Hepatocyte (in vitro differentiated cells): Measurements from ENCODE around the gene FOXE1. TPM values are rescaled to one million over a fixed set of nuclear protein-coding genes. Genes with fewer than 3 reads are reported as not detected.

Experiments used
- DNase-seq: peaks from one replicate; pipeline ENCODE4 v3.0.0-alpha.2; 2016; ENCODE audit warnings: low spot score
- H2AFZ ChIP-seq: fragments of 200-600 bp; sonication (generic); 2 replicates; pipeline ENCODE4 v1.6.0; 2016; ENCODE audit warnings: antibody characterized with exemption, mild to moderate bottlenecking
- H3K27ac ChIP-seq: fragments of 200-600 bp; sonication (generic); 2 replicates; pipeline ENCODE4 v1.5.1; 2016; ENCODE audit warnings: mild to moderate bottlenecking
- H3K27me3 ChIP-seq: fragments of 200-600 bp; sonication (generic); 2 replicates; pipeline ENCODE4 v1.6.1; 2016
- H3K36me3 ChIP-seq: fragments of 200-600 bp; sonication (generic); replicated peaks from 2 replicates; pipeline ENCODE4 v1.5.1; 2016; ENCODE audit warnings: low read depth; ENCODE audit not compliant: insufficient read depth
- H3K4me1 ChIP-seq: fragments of 200-600 bp; sonication (generic); 2 replicates; pipeline ENCODE4 v1.5.1; 2016; ENCODE audit warnings: mild to moderate bottlenecking, moderate library complexity; ENCODE audit not compliant: insufficient read depth
- H3K4me2 ChIP-seq: fragments of 200-600 bp; sonication (generic); 2 replicates; pipeline ENCODE4 v1.6.0; 2016
- H3K4me3 ChIP-seq: fragments of 200-600 bp; sonication (generic); 2 replicates; pipeline ENCODE4 v1.5.1; 2016; ENCODE audit warnings: mild to moderate bottlenecking
- H3K79me2 ChIP-seq: fragments of 200-600 bp; sonication (generic); 2 replicates; pipeline ENCODE4 v1.6.0; 2017; ENCODE audit warnings: mild to moderate bottlenecking
- H3K9me2 ChIP-seq: fragments of 200-600 bp; sonication (generic); replicated peaks from 2 replicates; pipeline ENCODE4 v1.6.0; 2017; ENCODE audit warnings: mild to moderate bottlenecking; ENCODE audit not compliant: insufficient read depth
- H3K9me3 ChIP-seq: fragments of 200-600 bp; sonication (generic); 2 replicates; pipeline ENCODE4 v1.5.1; 2016; ENCODE audit warnings: low read depth, mild to moderate bottlenecking
- H4K20me1 ChIP-seq: fragments of 200-600 bp; sonication (generic); 2 replicates; pipeline ENCODE4 v1.6.0; 2016; ENCODE audit warnings: mild to moderate bottlenecking; ENCODE audit not compliant: insufficient read depth, poor library complexity, severe bottlenecking
- EZH2 ChIP-seq: fragments of 200-600 bp; sonication (generic); IDR thresholded peaks from 2 replicates; pipeline ENCODE4 v1.6.1; 2016; ENCODE audit warnings: antibody characterized with exemption, mild to moderate bottlenecking, borderline replicate concordance
- EZH2phosphoT487 ChIP-seq: fragments of 200-600 bp; sonication (generic); IDR thresholded peaks from one replicate; pipeline ENCODE4 v1.6.1; 2018; ENCODE audit warnings: antibody characterized with exemption, mild to moderate bottlenecking, low read depth, moderate library complexity; ENCODE audit not compliant: unreplicated experiment, severe bottlenecking
- WGBS: methylation state at CpG from one replicate; pipeline ENCODE4 v1.1.6; 2016; ENCODE audit warnings: low lambda C conversion rate; ENCODE audit errors: missing lambda C conversion rate; 5-methylcytosine and 5-hydroxymethylcytosine counted together
- polyA plus RNA-seq: library from polyadenylated mRNA; unstranded; fragments of >200 nt; fragmentation: Nextera tagmentation; extraction: Ambion mirVana; gene quantifications from 2 replicates; pipeline ENCODE4 v1.2.1, GENCODE V29; 2016
- total RNA-seq: library from RNA; depleted of rRNA; stranded (reverse); fragments of >200 nt; gene quantifications from 2 replicates; pipeline ENCODE4 v1.2.3, GENCODE V29; 2014
- TF ChIP-seq, protein P1 (sequence below): fragments of 200-600 bp; sonication (generic); IDR thresholded peaks from 2 replicates; pipeline ENCODE4 v1.5.1; 2016; ENCODE audit warnings: antibody characterized with exemption, mild to moderate bottlenecking; ENCODE audit not compliant: poor library complexity

The FOXE1 gene
- total and polyA plus RNA-seq, 2 experiments from 2014 or later: 0.67 to 0.99 TPM

- H3K4me3 ChIP-seq: no peak overlapping the region
- no peaks in the 10 kb centered on the region for H4K20me1 ChIP-seq
- H3K9me3 ChIP-seq: no peaks in the 10 kb centered on the region
- H3K79me2 ChIP-seq: no peaks in the 10 kb centered on the region
- no peak overlapping the region for H2AFZ ChIP-seq
- no peak overlapping the region for H3K4me2 ChIP-seq
- TF ChIP-seq EZH2: no peak
- TF ChIP-seq, protein P1, sequence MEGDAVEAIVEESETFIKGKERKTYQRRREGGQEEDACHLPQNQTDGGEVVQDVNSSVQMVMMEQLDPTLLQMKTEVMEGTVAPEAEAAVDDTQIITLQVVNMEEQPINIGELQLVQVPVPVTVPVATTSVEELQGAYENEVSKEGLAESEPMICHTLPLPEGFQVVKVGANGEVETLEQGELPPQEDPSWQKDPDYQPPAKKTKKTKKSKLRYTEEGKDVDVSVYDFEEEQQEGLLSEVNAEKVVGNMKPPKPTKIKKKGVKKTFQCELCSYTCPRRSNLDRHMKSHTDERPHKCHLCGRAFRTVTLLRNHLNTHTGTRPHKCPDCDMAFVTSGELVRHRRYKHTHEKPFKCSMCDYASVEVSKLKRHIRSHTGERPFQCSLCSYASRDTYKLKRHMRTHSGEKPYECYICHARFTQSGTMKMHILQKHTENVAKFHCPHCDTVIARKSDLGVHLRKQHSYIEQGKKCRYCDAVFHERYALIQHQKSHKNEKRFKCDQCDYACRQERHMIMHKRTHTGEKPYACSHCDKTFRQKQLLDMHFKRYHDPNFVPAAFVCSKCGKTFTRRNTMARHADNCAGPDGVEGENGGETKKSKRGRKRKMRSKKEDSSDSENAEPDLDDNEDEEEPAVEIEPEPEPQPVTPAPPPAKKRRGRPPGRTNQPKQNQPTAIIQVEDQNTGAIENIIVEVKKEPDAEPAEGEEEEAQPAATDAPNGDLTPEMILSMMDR: no peak
- no peak for TF ChIP-seq EZH2phosphoT487
- H3K9me2 ChIP-seq: no peaks in the 10 kb centered on the region
- 86% methylated on average over 5 of the region's 5 CpGs for WGBS
- no peak overlapping the region for H3K27ac ChIP-seq
- no peaks in the 10 kb centered on the region for H3K27me3 ChIP-seq
- no peaks in the 10 kb centered on the region for H3K4me1 ChIP-seq
- no peaks in the 10 kb centered on the region for H3K36me3 ChIP-seq
- no peak for DNase-seq
Observed at GRCh38 chr9:97891736-97892135, 38.7 kb downstream of the FOXE1 start.

GRCh38 chr9:97892421-97892820 lies 39.4 kb downstream of the FOXE1 start:
- no peak for DNase-seq
- Histone ChIP-seq H3K9me2 (no peaks in the 10 kb centered on the region), H3K4me2 (no peak overlapping the region), H3K79me2 (no peaks in the 10 kb centered on the region), H2AFZ (no peak overlapping the region), H3K9me3 (no peaks in the 10 kb centered on the region), H3K27ac (no peak overlapping the region), H3K4me1 (no peaks in the 10 kb centered on the region), H4K20me1 (no peaks in the 10 kb centered on the region), H3K36me3 (no peaks in the 10 kb centered on the region), H3K27me3 (no peaks in the 10 kb centered on the region), H3K4me3 (no peak overlapping the region)
- WGBS: 89% methylated on average over 2 of the region's 2 CpGs
- TF ChIP-seq EZH2phosphoT487: no peak

GRCh38 chr9:97895211-97895610 lies 42.2 kb downstream of the FOXE1 start:
- no peak overlapping the region for H3K4me2 ChIP-seq
- no peaks in the 10 kb centered on the region for H3K4me1 ChIP-seq
- no peaks in the 10 kb centered on the region for H3K9me2 ChIP-seq
- TF ChIP-seq, protein P1: no peak
- TF ChIP-seq EZH2phosphoT487 (no peak), EZH2 (no peak)
- no peaks in the 10 kb centered on the region for H3K36me3 ChIP-seq
- no peaks in the 10 kb centered on the region for H3K79me2 ChIP-seq
- no peak overlapping the region for H3K27ac ChIP-seq
- H3K9me3 ChIP-seq: no peaks in the 10 kb centered on the region
- H4K20me1 ChIP-seq: no peaks in the 10 kb centered on the region
- H2AFZ ChIP-seq: no peak overlapping the region
- H3K4me3 ChIP-seq: no peak overlapping the region
- no peaks in the 10 kb centered on the region for H3K27me3 ChIP-seq
- DNase-seq: no peak
- 90% methylated on average over 1 of the region's 1 CpG for WGBS

DNA sequence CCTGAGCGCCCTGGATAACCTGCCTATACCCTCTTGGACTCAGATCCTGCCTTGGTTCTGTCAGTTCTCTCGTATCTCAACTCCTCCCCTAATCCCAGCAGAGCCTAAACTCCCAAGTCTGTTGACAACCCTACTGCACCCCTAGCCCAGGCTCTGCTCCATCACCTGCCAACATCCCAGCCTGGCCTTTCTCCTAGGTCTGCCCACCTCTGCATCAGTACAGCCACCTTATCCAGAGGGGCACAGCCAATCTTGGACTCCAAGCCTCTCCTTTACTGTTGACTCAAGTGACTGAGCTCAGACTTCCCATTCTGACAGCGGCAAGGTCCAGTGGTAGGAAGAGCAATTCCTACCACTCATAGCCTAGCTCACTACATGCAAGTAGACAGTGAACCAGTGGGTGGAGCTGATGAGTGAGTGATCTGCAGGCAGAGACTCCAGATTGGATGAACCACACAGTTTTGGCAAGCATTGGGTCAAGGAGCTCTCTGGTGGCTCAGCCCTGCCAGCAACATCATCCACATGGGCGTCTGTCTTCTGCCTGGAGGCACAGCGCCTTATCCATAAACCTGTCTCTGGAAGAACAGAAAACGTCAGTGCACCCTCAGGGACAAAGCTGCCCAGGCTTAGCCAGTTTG lies 42.8 kb downstream of the FOXE1 start:
- Histone ChIP-seq H3K79me2 (no peaks in the 10 kb centered on the region), H3K27me3 (no peaks in the 10 kb centered on the region), H3K4me1 (no peaks in the 10 kb centered on the region), H3K4me3 (no peak overlapping the region), H2AFZ (no peak overlapping the region), H3K4me2 (no peak overlapping the region), H3K27ac (no peak overlapping the region), H4K20me1 (no peaks in the 10 kb centered on the region), H3K36me3 (no peaks in the 10 kb centered on the region), H3K9me3 (no peaks in the 10 kb centered on the region), H3K9me2 (no peaks in the 10 kb centered on the region)
- no peak for TF ChIP-seq EZH2
- TF ChIP-seq, protein P1: no peak
- TF ChIP-seq EZH2phosphoT487: no peak
- no peak for DNase-seq
- WGBS: 68% methylated on average over 6 of the region's 6 CpGs
